Hematopoietic multipotent progenitor cell (in vitro differentiated cells): ENCODE data around the gene EFNA4. TPM values are rescaled to one million over a fixed set of nuclear protein-coding genes. Genes with fewer than 3 reads are reported as not detected.

Source experiments
- DNase-seq, 3 donors: peaks; one replicate each; pipeline ENCODE4 v3.0.0-alpha.2; 2011 to 2015; ENCODE audit warnings: low read depth in 2 of 3, low spot score in 2 of 3
- total RNA-seq: library from RNA; depleted of rRNA; stranded (reverse); fragments of >200 nt; gene quantifications from one replicate; pipeline ENCODE4 v1.2.3, GENCODE V29; 2012

Gene EFNA4, protein sequence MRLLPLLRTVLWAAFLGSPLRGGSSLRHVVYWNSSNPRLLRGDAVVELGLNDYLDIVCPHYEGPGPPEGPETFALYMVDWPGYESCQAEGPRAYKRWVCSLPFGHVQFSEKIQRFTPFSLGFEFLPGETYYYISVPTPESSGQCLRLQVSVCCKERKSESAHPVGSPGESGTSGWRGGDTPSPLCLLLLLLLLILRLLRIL
- 5.9 TPM for total RNA-seq

DNA sequence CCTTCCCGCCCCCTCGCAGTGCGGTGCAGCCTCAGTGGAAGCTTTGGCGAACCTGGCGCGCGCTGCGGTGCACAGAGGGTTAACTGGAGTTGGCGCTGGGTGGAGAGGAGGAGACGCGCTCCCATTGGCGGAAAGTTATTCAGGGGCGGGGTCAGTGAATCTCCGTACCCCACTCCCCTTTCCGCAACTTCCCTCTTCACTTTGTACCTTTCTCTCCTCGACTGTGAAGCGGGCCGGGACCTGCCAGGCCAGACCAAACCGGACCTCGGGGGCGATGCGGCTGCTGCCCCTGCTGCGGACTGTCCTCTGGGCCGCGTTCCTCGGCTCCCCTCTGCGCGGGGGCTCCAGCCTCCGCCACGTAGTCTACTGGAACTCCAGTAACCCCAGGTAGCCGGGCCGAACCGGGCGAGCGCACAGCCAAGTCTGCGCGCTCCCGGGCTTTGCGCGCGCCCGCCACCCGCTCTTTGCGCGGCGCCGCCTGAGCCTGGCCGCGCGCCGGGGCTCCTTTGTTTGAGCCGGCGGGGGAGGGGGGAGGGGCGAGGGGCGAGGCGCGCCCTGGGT lies at the start of gene EFNA4:
EFNA4 (plus strand) TSS at position 191 of the 561 bp plus-strand sequence; CDS start at position 275, 84 bp downstream.
- peak in 2 of 3 donors; percentile 87 to 94 for DNase-seq

DNA sequence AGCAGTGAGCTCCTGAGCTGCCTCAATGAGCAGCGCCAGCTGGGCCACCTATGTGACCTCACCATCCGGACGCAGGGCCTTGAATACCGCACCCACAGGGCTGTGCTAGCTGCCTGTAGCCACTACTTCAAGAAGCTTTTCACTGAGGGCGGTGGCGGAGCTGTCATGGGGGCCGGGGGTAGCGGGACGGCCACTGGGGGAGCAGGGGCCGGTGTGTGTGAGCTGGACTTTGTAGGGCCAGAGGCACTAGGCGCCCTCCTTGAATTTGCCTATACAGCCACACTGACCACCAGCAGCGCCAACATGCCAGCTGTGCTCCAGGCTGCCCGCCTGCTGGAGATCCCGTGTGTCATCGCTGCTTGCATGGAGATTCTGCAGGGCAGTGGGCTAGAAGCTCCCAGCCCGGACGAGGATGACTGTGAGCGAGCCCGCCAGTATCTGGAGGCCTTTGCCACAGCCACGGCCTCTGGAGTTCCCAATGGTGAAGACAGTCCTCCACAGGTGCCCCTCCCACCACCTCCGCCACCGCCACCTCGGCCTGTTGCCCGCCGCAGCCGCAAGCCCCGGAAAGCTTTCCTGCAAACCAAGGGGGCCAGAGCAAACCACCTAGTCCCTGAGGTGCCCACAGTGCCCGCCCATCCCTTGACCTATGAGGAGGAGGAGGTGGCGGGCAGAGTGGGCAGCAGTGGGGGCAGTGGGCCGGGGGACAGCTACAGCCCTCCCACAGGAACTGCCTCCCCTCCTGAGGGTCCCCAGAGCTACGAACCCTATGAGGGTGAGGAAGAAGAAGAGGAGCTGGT lies 48.6 kb upstream of the EFNA4 start:
- no peak for DNase-seq

DNA sequence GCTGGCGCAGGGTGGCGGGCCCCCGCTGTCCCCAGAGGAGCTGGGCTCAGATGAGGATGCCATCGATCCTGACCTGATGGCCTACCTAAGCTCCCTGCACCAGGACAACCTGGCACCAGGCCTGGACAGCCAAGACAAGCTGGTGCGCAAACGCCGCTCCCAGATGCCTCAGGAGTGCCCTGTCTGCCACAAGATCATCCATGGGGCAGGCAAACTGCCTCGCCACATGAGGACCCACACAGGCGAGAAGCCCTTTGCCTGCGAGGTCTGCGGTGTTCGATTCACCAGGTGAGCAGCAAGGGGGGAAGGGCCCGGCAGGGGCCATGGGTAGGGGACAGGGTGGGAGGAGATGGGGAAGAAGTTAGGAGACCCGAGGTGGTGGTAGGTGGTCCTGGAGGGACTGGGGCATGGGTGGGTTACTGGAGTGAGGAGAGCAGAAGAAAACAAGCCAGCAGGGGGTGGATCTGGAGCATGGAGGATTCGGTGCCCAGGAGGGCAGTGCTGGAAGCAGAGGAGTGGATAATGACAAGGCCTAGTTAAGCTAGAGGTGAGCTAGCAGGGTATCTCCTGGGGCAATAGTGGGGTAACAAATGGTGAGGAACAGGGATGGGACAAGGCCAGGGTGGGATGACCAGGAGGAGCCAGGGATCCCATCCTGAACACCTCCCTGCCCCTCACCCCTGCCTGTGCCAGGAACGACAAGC lies 47.9 kb upstream of the EFNA4 start:
- DNase-seq = no peak

DNA sequence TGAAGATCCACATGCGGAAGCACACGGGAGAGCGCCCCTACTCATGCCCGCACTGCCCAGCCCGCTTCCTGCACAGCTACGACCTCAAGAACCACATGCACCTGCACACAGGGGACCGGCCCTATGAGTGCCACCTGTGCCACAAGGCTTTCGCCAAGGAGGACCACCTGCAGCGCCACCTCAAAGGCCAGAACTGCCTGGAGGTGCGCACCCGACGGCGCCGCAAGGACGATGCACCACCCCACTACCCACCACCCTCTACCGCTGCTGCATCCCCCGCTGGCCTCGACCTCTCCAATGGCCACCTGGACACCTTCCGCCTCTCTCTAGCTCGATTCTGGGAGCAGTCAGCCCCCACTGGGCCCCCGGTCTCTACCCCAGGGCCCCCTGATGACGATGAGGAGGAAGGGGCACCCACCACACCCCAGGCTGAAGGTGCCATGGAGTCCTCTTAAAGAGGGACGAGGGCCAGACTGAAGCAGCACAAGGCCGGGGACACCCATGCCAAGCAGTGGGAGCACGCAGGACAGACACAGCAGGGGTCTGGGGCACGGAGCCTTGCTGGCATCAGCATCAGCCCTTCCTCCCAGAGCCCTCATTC lies 47.2 kb upstream of the EFNA4 start:
- DNase-seq = no peak

DNA sequence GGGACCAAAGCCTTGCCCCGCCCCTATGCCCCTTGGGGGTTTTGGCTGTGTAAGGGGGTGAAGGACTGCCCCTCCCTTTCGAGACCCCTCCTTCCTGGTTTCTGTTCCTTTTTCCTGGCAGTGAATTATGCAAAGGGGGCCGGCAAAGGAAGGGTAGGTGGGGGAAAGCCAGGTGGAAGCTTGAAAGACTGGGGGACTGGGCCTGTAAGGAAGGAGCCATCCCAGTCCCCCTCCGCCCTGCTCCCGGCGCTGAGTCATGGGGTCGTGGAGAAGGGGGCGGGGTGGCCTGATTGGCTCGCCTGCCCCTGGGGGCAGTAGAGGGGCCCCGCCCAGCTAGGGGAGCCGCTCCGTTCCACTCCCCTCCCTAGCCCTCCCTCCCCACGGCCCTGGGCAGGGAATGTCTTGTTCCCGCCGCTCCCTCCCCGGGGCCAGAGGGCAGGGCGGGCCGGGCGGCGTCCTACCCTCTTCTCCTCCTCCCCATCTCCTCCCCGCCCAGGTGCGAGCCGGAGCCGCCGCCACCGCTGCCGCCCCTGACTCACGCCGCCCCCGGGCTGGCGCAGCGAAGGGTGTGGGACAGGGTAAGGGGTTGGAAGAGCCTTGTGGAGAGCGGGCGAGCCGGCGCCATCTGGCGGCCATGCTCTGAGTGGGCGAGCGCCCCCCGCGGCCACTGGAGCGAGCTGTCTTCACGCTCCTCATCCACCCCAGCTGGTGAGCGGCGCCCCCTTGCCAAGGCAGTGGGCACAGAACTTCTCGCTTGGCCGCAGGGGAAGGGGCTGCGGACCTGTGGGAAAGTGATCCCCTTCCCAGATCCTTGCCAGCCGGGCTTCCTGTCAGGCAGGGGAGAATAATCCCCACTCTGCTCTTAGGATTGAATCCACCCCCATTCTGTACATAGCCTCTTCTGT lies 46.2 kb upstream of the EFNA4 start:
- peak; percentile 81 to 92 (median 91) for DNase-seq

DNA sequence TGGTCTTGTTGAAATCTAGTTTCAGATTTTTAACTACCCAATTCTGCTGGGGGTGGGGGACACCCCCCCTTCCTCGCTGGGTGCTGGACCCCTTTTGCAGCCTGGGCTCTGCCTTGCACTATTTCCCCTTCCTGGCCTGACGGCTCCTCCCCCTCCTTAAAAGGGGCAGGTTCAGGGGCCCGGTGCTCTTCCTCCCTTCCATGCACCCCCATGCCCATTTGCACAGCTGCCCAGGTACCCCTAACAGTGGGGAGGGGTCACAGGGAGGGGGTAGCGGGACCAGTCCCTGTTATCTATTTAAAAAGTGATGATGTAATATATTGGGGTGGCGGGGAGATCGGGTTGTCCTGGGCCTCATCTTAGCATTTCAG lies 45.6 kb upstream of the EFNA4 start:
- DNase-seq = no peak

DNA sequence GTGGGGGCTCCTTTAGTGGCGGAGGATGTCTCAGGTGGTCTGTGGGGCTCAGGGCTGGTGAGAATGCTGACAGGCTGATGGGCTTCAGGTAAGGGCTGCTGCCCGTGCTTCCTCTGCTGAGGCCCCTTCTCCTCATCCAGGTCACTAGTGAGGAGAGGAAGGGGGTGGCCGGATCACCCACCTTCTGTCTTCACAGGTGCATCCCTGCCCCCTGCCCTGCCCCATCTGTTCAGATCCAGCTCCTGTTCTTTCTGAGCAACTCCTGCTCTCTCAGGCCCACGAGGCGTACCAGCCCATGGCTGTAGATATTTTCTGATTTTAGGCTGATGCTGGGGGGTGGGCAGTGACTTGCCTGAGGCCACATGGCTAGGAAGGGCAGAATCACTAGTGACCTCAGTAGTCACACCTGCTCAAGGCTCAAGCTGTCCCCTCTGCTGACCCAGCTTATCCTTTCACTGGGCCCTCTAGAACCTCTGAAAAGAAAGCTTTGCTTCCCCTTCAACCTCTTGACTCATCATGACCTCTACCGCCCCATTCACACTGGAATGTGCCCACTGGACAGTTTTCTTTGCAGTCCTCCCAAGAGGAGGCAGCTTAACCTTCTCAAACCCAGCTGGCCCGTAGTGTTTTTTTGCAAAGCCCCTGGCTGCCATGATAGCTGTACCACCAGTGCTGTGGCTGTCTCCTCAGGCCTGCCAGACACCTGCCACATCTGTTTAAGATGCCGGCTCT lies 44.8 kb upstream of the EFNA4 start:
- DNase-seq = no peak

DNA sequence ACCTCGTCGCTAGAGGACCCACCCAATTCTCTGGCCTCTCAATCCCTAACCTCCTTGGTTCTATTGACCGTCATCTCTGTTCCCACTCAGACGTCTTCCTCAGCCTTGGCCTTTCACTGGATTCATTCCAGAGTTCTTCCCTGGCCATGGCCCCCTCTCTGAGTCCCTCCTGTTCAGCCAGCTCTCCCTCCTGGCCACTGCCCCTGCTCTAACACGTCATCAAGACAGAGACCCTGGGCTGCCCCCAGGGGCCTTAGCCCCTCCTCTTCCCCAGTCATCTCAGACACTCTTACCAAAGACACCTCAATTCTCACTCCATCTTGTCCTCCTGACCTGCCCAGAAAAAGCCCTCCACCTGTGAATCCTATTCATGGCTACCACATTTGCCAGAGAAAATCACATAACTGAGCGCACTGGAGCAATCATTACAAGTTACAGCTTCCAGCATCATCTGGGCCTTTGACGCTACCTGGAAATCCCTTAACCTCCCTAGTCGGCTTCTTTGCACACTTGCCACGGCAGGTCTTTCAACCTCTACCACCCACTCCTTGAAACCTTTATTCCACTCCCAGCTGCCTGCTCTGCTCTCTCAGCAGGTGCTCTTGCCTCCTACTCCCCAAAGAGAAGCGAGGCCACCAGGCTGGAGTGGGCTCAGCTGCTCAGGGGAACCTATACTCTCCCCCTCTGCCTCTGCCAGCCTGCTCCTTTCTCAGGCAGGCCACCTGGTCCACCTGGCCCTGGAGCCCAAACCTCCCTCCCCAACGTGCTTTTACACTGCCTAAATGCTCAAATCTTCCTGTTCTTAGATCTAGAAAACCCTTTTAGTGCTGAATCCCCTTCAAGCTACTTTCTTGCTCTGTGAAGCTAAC lies 43.9 kb upstream of the EFNA4 start:
- no peak for DNase-seq

DNA sequence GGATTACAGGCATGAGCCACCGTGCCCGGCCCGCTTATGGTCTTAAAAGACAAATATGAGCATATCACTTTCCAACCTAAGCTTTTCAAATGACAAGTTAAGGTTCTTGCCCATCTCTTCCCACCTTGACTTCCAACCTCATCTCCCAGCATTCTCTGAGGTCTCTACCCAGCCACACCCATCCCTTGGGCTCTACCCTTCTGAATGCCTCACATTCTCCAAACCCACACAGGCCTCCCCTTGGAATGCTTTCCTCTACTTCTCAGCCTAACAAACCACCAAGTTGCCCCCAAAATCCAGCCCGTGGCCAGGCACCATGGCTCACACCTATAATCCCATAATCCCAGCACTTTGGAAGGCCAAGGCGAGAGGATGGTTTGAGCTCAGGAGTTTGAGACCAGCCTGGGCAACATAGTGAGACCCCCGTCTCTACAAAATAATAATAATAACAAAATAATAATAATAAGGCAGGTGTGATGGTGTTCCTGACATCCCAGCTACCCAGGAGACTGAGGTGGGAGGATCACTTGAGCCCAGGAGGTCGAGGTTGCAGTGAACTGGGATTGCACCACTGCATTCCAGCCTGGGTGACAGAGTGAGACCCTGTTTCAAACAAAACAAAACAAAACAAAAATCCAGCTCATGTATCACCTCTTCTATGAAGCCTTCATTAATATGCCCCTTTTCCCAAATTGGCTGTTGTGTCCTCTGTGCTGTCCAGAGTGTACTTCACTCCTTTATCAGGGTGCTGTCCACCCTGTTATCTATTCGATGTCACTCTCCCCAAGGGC lies 41.2 kb upstream of the EFNA4 start:
- no peak for DNase-seq

DNA sequence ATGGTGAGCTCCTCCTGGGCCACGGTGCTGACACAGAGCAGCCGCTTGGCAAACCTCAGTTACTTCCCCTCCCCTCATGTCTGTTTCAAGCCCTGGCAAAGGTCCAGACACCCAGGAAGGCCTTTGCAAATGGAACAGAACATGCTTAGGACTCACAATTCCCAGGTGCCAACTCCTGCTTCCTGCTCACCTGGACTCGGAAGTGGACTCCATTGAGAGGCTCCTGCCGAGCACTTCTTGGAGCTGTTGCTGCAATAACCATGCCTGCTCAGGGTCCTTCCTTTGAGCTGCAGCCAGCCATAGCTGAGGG lies 40.7 kb upstream of the EFNA4 start:
- DNase-seq = no peak

DNA sequence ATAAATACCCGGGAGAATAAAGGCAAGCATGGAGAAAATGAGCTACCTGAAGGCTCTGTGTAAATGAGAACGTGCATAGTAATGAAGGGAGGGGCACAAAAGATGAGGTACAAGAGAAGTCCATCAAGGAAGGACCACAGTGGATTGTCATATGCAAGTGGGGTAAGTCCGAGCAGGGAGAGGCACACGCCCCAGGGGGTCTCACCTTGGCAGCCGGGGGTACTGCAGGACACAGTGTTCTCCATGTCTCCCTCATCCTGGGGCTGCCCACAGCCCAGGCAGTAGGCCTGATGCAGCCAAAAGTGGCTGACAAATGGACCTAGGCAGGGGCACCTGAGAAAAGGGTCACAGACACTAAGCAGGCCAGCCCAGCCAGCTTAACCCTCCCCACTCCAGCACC lies 39.9 kb upstream of the EFNA4 start:
- DNase-seq = no peak

DNA sequence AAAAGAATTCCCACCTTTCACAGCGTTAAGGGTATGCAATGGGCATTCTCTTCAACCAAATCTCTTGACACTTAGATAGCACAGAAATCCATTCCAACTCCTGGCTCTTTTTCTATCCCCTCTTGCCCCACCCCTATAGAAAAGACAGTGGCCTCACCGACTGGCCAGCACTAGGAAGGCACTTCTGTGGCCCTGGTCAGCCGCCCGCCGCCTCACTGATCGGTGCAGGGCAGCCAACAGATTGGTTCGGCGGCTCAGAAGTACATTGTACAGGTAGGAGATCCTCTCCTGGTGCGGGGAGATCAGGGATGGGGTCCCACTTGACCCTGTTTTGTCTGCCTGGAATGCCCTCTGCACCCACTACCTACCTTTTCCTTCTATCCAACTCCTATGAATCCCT lies 39.2 kb upstream of the EFNA4 start:
- no peak for DNase-seq

DNA sequence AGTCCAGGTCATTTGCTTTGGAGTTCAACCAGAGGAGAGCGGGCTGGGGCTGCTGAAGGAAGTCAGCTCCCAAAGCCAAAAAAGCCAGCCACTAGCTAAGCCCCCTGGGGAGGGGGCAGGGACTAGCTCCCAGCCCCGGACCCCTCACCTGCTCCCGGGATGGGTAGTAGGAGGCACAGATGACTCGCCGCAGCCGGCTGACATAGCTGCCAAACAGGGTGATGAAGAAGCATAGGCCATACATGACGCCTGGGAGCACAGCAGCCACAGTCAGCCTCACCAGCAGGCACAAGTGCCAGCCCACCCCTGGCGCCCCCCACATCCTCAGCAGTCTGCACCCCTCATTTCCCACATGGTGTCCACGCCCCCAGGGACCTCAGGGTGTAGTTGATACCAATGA lies 37.4 kb upstream of the EFNA4 start:
- DNase-seq = no peak

DNA sequence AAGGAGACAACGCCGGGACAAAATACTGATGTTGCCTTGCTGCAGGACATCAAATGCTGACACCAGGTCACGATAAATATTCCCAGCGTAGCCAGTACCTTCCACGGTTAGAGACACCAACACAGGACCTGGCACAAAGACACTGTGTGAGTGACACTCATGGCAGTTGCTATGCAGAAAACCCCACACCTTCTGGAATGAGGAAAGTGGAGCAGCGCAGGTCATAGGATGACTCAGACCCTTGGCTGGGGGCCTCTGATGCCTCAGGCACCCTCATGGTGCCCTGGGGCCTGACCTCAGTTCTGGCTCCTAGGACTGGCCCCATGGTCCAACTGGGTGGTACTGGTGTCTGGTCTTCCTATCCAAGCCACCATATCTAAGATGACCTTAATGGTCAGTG lies 37.0 kb upstream of the EFNA4 start:
- no peak for DNase-seq

DNA sequence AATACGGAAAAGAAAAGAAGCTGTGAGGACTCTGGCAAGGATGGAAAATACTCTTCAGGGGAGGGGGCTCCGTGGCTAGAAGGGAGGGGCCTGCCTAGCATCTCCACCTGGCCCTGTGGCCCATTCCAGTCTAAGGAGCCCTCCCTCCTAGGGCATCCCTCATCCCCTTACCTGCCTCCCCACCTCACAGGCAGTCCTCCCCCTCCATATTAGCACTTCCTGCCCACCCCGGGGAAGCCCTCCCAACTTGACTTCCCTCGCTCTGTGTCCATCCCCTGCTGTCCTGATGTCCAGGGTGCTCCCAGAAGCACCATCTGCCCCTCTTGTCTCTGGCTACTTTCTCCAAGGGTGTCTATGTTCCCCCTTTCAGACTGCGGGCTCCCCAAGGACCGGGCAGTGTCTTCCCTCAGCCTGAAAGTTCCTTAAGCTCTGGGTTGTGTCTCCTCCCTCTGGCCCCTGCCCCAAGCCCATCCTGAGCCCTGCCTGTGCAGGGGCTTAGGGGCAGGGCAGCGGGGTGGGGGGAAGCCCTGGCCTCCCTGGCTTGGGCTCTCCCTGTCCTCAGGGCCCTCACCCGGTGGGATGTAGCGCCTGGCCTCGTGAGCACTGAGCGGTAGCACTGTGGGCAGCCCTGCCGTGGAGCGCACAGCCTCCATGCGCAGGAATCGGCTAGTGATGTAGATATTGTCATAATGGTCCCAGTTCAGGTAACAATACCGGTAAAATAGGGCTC lies 33.9 kb upstream of the EFNA4 start:
- DNase-seq = no peak

DNA sequence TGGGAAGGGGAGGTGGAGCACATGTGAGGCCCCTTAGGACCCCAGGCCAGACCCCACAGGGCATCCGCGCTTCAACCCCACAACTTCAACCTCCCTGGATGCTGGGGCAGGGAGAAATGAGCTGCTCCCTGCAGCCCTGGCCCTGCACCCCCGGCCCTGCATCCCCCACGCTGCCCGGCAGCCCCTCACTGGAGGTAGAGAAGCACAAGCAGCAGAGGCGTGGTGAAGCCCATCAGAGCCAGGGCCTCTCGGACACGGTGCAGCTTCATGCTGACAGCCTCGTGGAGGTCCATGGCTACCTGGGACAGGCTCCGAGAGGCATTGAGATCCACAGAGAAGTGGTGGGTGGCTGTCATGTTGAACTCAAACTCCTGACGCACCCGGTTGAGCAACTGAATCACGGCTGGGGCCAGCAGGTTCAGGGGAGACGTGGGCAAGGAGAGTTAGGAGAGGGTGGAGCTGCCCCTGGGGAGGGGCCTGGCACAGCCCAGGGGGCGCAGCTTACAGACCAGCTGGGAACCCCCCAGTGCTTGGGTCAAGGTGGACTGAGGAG lies 33.2 kb upstream of the EFNA4 start:
- DNase-seq = no peak

DNA sequence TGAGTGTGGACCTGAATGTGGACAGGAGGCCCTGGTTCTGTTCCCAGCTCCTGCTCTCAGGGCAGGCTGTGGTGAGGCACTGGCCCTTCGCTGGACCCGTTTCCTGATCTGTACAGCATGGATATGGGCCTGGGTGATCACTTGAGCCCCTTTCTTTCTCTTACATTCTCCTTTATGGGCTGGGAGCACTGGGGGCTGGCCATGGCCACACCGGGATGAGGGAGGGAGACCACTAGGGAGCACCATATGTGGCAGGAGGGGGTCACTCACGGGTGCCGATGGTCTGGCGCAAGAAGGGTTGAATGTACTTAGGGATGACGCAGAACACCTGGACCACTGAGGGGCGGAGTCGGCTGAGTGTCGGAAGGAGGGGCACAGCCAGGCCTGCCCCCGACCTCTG lies 32.6 kb upstream of the EFNA4 start:
- no peak for DNase-seq
